Psoas muscle (tissue), 8 donors: ENCODE results near the gene VWA1. TPM values are rescaled to one million over a fixed set of nuclear protein-coding genes. Genes with fewer than 3 reads are reported as not detected.

ENCODE experiments used
- ATAC-seq, 4 donors: fragments of 200-7000 bp; cut with Tn5 transposase; one replicate each; pipeline ENCODE4 v1.9.1; 2020; ENCODE audit warnings: moderate library complexity in 3 of 4, mild to moderate bottlenecking in 2 of 4
- DNase-seq, 2 donors: peaks; one replicate each; pipeline ENCODE4 v3.0.0-alpha.2; 2020
- H3K27ac ChIP-seq: fragments of 200-600 bp; one replicate; pipeline ENCODE4 v1.8.0; 2022
- H3K27me3 ChIP-seq, 3 donors: fragments of 200-600 bp in 1 of 3; one replicate each; pipeline versions ENCODE4 v1.6.1 to v1.8.0; 2013 to 2022; ENCODE audit warnings: low read length in 2 of 3, mild to moderate bottlenecking in 2 of 3, moderate library complexity in 1 of 3; ENCODE audit not compliant: insufficient read depth in 3 of 3
- H3K36me3 ChIP-seq, 2 donors: fragments of 200-600 bp in 1 of 2; one replicate each; pipeline versions ENCODE4 v1.6.1 to v1.8.0; 2013 to 2022; ENCODE audit warnings: low read depth in 1 of 2, mild to moderate bottlenecking in 1 of 2, moderate library complexity in 1 of 2; ENCODE audit not compliant: insufficient read depth in 1 of 2
- H3K4me1 ChIP-seq: fragments of 200-600 bp; one replicate; pipeline ENCODE4 v1.8.0; 2022
- H3K4me3 ChIP-seq: fragments of 200-600 bp; one replicate; pipeline ENCODE4 v1.8.0; 2022; ENCODE audit warnings: mild to moderate bottlenecking
- H3K9me3 ChIP-seq: fragments of 200-600 bp; one replicate; pipeline ENCODE4 v1.8.0; 2022
- WGBS, 3 donors: extraction: QIAGEN DNeasy Blood & Tissue Kit; methylation state at CpG; one replicate each; pipeline versions ENCODE4 v1.1.6 to v1.1.7; 2013; 5-methylcytosine and 5-hydroxymethylcytosine counted together
- intact Hi-C, 2 donors: fragments of 100-400 bp; cut with DNase I; formaldehyde crosslinking; loops; one replicate each; pipeline versions ENCODE4 v1.11.0 to v1.14.2; 2022
- polyA plus RNA-seq, 3 donors: library from polyadenylated mRNA; stranded (reverse); fragments of 200-250 nt; gene quantifications; one replicate each; pipeline ENCODE4 v1.2.3, GENCODE V29; 2013
- total RNA-seq, 4 donors: library from RNA; stranded (reverse); fragmentation: NEBNext Ultra II Directional in 2 of 4; extraction: Animal tissue kit (Norgen Biotek cat#: 25700) in 2 of 4; gene quantifications; one replicate each; pipeline versions ENCODE4 v1.2.1 to v1.2.4, GENCODE V29; 2021 to 2023
- TF ChIP-seq, protein P1 (sequence below): fragments of 200-600 bp; IDR thresholded peaks from one replicate; pipeline ENCODE4 v1.8.0; 2022; ENCODE audit warnings: antibody characterized with exemption
- donor health status: healthy with polysubstance abuse.
- donor health status: DM: no; HTN: no; CAD: no; lungs with moderate emphysema.
- donor health status: Bipolar disorder and iron deficiency.
- donor health status: healthy.
- donor health status: DM: yes; HTN: yes; CAD: no.
- donor health status: DM: no; HTN: no; CAD: no.
- donor health status: DM: no; HTN: no; CAD: no.
- donor health status: DM: yes; HTN: yes; CAD: no.

VWA1 gene
- total and polyA plus RNA-seq, 7 donors = 1.4 to 25.3 (median 7.8) TPM

DNA sequence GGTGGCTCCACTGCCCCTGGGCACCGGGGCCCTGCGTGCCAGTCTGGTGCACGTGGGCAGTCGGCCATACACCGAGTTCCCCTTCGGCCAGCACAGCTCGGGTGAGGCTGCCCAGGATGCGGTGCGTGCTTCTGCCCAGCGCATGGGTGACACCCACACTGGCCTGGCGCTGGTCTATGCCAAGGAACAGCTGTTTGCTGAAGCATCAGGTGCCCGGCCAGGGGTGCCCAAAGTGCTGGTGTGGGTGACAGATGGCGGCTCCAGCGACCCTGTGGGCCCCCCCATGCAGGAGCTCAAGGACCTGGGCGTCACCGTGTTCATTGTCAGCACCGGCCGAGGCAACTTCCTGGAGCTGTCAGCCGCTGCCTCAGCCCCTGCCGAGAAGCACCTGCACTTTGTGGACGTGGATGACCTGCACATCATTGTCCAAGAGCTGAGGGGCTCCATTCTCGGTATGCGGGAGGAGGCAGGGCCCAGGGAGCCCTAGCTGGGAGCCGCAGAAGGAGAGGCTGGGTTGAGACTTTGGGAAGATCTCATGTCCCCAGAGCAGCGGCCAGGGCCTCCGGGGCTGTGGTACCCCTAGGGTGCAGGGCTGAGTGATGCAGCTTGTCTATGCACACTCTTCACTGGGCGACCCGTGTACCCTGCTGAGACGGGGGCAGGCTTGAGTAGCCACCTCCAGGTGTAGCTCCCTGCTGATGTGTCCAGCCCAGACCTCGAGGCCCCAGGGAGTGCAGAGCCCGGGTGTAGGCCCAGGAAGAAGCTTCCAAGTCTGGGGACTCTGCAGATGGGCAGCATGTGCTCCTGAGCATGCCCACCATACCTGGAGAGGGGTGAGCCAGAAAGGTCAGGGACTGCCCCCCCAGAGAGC lies 1.8 kb downstream of the VWA1 start:
- TF ChIP-seq, protein P1, sequence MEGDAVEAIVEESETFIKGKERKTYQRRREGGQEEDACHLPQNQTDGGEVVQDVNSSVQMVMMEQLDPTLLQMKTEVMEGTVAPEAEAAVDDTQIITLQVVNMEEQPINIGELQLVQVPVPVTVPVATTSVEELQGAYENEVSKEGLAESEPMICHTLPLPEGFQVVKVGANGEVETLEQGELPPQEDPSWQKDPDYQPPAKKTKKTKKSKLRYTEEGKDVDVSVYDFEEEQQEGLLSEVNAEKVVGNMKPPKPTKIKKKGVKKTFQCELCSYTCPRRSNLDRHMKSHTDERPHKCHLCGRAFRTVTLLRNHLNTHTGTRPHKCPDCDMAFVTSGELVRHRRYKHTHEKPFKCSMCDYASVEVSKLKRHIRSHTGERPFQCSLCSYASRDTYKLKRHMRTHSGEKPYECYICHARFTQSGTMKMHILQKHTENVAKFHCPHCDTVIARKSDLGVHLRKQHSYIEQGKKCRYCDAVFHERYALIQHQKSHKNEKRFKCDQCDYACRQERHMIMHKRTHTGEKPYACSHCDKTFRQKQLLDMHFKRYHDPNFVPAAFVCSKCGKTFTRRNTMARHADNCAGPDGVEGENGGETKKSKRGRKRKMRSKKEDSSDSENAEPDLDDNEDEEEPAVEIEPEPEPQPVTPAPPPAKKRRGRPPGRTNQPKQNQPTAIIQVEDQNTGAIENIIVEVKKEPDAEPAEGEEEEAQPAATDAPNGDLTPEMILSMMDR = no peak
- Histone ChIP-seq H3K4me1 (peaks cover 19% of the 10 kb centered on the region), H3K4me3 (peak overlapping the region; percentile 65), H3K9me3 (no peaks in the 10 kb centered on the region), H3K36me3 (no peaks in the 10 kb centered on the region), H3K27me3 (peaks cover 0 to 8% (median 0%) of the 10 kb centered on the region in 3 donors), H3K27ac (no peak overlapping the region)
- intact Hi-C loops = no loop called here
- DNase-seq = no peak
- WGBS, 3 donors = 46 to 59% (median 57%) methylated on average over 30 to 31 of the region's 31 CpGs
- ATAC-seq = no peak

DNA sequence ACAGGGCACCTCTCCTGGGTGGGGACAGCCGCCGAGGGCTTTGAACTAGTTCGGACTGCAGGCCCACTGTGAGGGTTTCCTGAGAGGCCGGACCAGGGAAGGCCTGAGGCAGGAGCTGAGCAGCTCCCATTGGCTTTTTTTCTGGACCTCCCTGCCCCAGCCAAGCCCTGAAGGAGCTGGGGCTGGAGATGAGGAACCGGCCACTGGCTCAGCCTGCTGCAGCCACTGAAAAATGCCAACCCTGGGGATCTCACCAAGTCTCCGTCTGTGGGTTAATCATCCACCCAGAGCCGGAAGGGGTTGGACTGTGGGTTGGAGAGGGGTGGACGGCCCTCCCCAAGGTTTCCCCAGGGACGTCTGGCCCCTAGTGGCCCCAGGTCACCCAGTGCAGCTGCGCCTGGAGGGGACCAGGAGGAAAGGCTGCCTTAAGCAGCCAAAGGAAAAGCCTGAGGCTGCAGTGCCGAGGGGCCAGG lies 2.5 kb downstream of the VWA1 start:
- H3K27ac ChIP-seq = no peak overlapping the region
- peaks cover 0 to 8% (median 0%) of the 10 kb centered on the region in 3 donors for H3K27me3 ChIP-seq
- WGBS, 3 donors = 66 to 71% (median 69%) methylated on average over 8 to 11 of the region's 11 CpGs
- H3K4me1 ChIP-seq = peaks cover 19% of the 10 kb centered on the region
- no peaks in the 10 kb centered on the region for H3K9me3 ChIP-seq
- ATAC-seq = no peak
- TF ChIP-seq, protein P1 = no peak
- intact Hi-C loops = no loop called here
- H3K4me3 ChIP-seq = no peak overlapping the region
- no peak for DNase-seq
- no peaks in the 10 kb centered on the region for H3K36me3 ChIP-seq

DNA sequence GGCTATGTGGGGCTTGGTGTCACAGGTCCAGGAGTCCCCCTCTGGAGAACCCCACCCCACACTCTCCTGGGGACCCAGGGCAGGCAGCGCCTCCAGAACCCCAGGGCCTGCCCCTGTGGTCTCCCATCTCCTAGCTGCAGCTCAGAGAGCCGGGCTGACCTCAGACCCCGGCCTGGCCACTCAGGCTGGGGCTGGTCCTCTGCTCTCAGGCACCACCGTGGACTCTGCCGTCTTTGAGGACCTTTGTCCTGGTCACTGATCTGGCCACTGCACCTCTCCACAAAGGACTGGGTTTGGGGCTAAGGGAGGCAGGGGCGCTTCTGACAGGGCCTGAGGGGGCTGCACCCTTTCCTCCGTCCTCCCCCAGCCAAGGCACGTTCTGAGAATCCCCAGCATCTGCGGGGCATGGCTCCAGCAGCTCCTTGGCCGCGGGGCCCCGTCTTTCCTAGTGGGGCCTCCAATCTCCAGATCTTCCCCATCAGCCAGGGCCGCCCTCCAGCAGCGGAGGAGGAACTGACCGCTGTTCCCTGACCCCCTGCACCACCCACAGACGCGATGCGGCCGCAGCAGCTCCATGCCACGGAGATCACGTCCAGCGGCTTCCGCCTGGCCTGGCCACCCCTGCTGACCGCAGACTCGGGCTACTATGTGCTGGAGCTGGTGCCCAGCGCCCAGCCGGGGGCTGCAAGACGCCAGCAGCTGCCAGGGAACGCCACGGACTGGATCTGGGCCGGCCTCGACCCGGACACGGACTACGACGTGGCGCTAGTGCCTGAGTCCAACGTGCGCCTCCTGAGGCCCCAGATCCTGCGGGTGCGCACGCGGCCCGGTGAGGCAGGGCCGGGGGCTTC lies 3.3 kb downstream of the VWA1 start:
- WGBS, 3 donors = 80 to 84% (median 84%) methylated on average over 42 to 45 of the region's 45 CpGs
- no peak for ATAC-seq

DNA sequence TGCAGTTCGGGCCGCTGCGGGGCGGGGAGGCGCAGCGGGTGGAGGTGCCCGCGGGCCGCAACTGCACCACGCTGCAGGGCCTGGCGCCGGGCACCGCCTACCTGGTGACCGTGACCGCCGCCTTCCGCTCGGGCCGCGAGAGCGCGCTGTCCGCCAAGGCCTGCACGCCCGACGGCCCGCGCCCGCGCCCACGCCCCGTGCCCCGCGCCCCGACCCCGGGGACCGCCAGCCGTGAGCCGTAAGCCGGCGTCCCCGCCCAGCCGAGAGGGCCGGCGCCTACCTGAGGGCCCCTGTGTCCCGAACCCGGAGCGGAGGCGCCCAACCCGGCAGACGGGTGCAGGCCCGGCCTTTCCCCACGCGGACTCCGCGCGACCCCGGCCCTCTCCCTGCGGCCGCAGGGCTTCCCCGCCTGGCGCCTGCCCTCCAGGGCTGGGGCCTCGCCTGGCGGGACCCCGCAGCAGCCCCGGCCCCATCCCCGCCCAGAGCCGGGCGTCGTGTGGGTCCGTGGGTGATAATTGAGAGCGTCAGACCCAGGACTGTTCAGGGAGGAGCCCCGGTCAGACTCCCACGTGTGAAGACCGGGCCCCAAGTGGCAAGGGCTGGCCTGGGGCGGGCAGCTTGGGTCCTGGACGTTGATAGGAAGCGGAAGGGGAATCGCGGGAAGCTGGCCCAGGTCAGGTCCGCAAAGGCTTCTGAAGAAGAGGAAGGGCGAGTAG lies 4.2 kb downstream of the VWA1 start:
- Histone ChIP-seq H3K4me1 (peaks cover 19% of the 10 kb centered on the region), H3K27me3 (peaks cover 0 to 8% (median 0%) of the 10 kb centered on the region in 3 donors), H3K27ac (no peak overlapping the region), H3K4me3 (no peak overlapping the region), H3K9me3 (no peaks in the 10 kb centered on the region), H3K36me3 (no peaks in the 10 kb centered on the region)
- ATAC-seq (no peak), DNase-seq (no peak)
- TF ChIP-seq, protein P1 = no peak
- WGBS, 3 donors = 84 to 91% (median 90%) methylated on average over 57 to 82 of the region's 82 CpGs
- intact Hi-C loops = loop anchor here in 1 of 2 donors (5.0 kb wide), 1 partner anchor 32 kb away; the partner anchor contains the start of gene MRPL20

More for the DNA sequence above, 3.3 kb downstream of the VWA1 start:
- no peak overlapping the region for H3K4me3 ChIP-seq
- peaks cover 0 to 8% (median 0%) of the 10 kb centered on the region in 3 donors for H3K27me3 ChIP-seq
- no peaks in the 10 kb centered on the region for H3K36me3 ChIP-seq
- intact Hi-C loops = no loop called here
- no peaks in the 10 kb centered on the region for H3K9me3 ChIP-seq
- TF ChIP-seq, protein P1 = no peak
- no peak overlapping the region for H3K27ac ChIP-seq
- peaks cover 19% of the 10 kb centered on the region for H3K4me1 ChIP-seq
- no peak for DNase-seq
